NCI-H526 (cell line): ENCODE measurements around the gene ALDH5A1.
"Not testable (repeated sequence)": the region's sequence is repeated elsewhere in the genome, so short reads cannot be mapped to it uniquely, and the experiment has no call there.

Experiments
- DNase-seq, 2 experiments: peaks; one replicate each; lab custom pipeline; 2025; lab: John Stamatoyannopoulos, UW

ALDH5A1 gene

DNA sequence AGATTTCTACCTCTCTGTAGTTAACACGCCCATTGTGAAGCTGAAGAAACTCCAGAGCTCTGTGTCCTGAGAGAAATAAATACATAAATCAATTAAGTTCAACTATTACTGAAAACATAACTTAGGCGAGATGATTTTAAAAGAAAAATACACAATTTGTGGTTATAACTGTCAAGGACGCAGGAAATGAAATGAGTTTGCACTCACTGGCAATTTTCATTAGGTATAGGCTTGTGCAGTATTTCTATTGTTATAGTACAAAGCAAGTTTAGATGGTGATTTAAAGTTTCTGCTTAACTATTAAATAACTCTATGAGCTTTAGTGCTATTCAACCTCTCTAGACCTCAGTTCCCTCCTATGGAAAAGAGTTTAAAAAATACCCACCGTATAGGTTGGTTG, 8.7 kb upstream of the ALDH5A1 start:
- no peak for DNase-seq

DNA sequence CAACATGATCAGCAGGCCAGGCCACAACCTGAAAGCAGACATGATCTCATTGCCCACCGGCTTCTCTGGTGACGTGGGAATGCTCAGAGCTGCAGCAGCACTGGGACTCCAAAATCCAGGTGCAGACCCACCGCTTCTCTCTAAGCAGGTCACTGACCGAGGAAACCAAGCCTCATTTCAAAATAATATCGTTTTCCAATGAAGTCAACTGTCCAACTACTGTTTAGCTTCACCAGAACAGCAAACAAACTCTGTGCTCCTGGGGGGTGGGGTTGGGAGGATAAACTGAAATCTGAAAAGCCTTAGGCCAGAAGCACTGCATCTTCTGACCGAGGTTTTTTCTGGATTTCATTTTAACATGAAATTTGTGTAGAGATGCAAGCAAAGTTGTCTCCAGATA, 5.3 kb upstream of the ALDH5A1 start, which contains the start of gene GPLD1:
Gene GPLD1, minus strand, starts transcription at position 109 of the 400 bp plus-strand sequence. Its CDS starts 67 bp downstream, at position 42.
- DNase-seq, result no peak

DNA sequence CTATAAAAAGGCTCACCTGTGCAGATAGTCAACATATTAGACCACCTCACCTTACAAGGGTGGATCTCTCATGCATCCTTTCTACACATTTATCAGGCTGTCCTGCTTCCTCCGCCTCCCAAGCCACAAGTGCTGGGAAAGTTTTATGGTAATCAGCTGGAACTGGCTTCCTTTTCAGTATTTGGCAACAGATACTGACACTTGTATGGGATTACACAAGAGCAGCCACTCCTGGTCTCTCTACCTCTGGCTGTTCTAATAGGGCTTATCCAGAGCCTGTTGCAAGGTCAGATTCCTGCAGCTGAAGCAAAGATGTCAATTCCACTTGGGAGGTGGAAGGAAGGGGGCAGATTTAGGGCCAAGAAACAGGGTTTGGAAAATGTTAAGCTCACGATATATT, 4.9 kb upstream of the ALDH5A1 start:
- DNase-seq, result no peak

DNA sequence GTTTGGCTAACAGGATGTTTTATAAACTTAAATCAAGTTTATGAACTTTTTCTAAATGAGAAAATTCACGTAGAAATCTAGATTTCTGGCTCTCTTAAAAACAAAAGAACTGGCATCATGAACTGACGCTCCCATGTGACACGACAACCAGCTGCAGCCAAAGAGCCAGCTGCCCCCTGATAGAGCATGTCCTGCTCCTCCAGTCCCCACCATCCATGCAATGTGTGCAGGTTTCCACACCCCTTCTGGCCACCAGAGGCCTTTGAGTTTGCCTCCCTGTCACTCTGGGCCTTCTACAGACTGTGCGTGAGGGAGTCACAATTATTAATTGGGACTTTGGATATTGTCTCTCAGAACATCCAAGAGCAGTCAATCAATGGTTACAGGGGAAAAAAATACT, 3.8 kb upstream of the ALDH5A1 start:
- DNase-seq, result no peak

DNA sequence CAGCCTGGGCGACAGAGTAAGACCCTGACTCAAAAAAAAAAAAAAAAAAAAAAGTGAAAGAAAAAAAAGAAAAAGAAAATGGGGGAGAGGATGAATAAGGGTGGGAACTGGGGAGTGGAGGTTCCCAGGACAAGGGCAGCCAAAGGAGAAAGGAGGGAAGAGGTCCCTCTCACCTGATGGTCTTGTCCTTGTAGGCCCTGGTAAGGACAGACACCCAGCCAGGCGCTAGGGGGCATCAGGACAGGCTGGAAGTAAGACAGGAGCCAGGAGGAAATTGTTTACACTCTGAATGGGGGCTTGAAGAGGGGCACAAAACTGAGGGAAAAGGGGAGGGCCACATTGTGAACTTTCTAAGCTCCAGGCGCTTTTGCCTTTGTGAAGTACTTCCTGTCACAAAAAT, 2.3 kb upstream of the ALDH5A1 start:
- DNase-seq, result peak in 1 of 2 experiments; percentile 17

DNA sequence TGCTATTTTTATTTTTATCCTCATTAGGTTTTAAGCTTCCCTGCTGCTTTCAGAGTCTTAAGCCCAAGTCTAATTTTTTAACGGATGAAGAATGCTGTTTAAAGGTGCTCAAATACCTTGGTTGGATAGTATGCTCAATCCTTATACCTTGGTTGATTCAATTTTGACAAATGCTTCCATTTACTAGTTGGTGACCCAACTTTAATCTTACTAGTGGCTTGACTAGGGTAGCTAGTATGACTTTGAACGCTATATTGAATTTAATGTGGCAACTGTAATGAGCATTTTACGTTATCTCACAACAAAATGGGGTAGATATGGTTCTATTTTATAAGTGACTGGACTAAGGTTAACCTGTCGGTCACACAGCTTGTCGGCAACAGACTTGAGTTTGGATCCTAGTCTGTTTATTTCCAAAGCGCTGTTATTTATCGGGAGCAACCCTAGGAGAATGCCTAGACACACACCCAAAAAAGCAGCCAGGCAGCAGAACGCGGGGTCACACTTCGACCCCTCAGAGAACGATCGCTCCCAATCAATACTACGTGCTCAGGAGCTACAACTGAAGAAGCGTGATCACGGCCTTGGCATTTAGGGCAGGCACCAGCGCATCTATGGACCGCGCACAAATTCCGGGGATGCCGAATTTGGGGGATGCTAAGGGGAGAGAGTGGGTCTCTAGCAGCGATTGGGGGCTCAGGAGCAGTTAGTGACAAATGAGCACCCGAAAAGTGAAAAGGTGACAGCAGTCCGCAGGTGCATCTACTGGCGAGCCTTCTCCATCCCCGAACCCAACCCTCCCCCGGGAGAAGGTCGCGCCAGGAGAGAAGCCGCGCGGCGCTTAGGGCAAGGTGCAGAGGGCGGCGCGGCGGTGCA, 586 bp upstream of the ALDH5A1 start:
- DNase-seq, result peak in 1 of 2 experiments; percentile 33

DNA sequence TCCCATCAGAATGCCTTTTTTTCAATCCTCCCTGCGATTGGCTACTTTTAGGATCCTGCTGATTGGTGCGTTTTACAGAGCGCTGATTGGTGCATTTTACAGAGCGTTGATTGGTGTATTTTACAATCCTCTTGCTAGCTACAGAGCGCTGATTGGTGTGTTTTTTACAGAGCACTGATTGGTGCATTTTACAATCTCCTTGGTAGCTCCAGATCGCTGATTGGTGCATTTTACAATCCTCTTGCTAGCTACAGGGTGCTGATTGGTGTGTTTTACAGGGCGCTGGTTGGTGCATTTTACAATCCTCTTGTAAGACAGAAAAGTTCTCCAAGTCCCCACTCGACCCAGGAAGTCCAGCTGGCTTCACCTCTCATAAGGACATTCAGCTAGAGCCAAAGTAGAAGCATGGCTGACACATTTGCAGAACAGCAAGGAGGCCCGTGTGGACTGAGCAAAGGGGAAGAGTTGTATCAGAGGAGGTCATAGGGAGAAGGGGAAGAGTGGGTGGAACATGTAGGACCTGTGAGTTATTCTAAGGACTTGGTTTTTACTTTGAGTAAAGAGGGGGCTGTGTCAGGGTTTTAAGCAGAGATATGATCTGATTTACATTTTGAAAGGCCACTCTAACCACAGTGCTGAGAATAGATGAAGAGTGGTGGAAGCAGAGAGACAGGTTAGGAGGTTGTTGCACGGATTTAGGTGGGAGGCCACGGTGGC, 2.6 kb downstream of the ALDH5A1 start:
- DNase-seq, result no peak

DNA sequence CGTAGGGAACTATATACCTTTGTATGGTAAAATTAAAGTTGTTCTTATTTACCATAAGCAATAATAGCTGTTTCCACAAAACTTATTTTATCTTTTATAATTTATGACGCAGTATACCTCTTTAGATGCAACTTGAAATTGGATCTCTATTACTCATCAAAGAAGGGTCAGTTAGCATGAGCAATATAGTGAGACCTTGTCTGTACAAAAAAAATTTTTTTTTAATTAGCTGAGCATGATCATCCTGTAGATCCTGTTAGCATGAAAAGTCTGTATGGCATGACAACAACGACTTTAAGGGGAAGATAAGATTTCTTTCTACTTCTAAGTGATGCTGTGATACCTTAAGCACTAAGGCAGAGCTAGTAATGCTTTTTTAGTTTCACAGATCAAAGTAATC, 5.9 kb downstream of the ALDH5A1 start:
- no peak for DNase-seq

DNA sequence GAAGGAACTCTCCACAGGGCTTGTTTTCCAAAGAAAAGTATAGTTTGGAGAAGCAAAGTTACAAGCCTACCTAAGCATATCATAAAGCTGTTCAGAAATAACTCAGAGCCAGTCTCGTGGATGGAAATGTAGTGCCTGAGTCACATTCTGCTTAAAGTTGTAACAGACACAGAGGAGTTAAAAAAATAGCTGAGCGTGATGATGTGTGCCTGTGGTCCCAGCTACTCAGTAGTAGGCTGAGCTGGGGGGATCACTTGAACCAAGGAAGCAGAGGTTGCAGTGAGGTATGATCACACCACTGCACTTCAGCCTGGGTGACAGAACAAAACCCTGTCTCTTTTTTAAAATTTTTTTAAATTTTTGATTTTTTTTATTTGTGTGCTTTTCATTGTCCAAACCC, 6.6 kb downstream of the ALDH5A1 start:
- no peak for DNase-seq

DNA sequence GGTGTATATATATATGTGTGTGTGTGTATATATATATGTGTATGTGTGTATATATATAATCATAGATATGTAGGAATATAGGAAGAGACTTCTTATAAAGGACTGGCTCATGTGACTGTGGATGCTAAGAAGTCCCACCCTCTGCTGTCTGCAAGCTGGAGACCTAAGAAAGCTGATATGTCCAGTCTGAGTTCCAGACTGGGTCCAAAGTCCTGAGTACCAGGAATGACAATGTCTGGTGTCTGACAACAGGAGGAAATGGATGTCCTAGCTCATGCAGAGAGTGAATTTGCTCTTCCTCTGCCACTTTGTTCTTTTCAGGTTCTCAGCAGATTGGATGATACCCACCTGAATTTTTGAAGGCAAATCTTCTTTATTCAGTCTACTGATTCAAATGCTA, 7.1 kb downstream of the ALDH5A1 start:
- DNase-seq, result peak in 1 of 2 experiments; percentile 10

DNA sequence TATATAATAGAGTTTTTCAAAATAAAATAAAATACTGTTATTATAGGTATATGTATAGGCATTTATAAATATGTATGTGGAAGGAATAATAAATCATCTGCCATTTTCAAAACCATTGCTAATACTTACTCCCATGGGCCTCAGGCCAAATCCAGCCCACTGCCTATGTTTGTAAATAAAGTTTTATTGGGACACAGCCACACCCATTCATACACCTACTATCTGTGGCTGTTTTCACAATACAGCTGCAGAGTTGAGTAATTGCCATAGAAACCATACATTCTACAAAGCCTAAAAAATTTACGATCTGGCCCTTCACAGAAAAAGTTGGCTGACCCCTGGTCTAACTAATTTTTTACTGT, 9.5 kb downstream of the ALDH5A1 start:
- no peak for DNase-seq

DNA sequence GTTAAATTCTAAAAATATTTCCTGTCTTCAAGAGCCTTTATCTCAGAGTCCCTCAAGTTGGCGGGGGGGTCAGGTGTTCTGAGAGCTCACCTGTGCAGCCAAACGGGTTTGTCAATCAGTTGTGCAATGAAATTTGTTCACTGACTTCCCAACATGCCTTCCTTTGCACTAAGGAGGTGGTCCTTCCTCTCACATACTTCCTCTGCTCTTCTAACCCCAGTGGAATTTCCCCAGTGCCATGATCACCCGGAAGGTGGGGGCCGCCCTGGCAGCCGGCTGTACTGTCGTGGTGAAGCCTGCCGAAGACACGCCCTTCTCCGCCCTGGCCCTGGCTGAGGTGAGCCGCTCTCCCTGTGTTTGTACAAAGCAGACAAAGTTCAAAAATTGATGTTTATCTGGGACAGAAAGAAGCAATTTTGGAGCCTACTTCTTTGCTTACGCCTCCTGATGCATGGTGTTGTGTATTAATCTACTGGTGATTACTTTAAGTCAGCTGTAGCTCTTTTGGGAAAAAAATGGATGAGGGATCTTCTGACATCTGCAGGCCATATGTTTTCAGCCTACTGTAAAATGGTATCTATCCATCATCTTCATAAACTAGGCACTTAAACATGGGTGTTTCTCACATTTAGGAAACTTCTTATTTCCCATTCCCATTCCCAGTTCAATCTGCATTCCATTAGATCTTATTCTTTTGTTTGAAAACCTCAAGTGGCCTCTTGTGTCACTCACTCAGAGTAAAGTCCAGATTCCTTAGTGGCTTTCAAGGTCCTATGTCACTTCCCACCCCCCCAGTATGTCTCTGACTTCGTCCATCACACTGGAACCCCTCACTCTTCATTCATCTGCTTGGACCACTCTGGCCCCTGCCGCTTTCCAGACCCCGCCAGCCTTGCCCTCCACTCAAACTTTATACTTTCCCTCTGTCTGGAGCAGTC, 10.1 kb downstream of the ALDH5A1 start:
- DNase-seq, result no peak

DNA sequence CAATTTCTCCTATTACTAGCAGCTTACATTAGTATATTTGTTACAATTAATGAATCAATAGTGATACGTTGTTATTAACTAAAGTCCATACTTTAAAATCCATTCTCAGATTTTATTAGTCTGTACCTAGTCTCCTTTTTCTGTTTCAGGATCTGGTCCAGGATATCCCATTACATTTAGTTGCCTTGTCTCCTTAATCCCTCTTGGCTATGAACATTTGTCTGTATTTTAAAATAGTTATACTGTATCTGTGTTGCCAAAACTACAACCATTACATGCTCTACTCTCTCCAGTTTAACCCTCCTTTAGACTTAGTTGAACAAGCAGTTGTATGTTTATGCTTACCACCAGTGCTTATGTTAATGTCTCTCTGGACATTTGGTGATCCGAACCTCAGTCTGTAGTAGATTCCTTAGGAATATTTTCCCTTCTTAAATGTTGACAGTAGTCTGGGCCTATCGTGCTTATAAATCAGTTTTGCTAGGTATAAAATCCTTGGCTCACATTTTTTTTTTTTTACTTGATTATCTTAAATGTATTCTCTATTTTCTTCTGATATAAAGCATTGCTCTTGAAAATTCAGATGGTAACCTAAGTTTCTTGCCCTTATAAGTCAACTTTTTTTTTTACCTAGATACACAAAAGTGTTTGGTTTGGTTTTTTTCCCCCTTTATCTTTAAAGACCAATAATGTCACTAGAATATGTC, 12.2 kb downstream of the ALDH5A1 start:
- DNase-seq, result no peak

DNA sequence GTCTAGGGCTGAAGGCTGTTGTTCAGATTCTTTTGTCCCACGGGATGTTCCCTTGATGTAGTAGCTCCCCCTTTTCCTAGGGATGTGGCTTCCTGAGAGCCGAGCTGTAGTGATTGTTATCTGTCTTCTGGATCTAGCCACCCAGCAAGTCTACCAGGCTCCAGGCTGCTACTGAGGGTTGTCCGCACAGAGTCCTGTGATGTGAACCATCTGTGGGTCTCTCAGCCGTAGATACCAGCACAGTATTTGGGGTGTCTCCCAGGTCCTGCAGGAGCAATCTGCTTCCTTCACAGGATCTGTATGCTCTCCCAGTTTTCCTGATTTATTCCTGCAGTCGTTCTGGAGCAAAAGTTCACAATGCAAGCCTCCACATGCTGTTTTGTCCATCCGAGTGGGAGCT, 17.2 kb downstream of the ALDH5A1 start:
- DNase-seq, result not testable (repeated sequence)

DNA sequence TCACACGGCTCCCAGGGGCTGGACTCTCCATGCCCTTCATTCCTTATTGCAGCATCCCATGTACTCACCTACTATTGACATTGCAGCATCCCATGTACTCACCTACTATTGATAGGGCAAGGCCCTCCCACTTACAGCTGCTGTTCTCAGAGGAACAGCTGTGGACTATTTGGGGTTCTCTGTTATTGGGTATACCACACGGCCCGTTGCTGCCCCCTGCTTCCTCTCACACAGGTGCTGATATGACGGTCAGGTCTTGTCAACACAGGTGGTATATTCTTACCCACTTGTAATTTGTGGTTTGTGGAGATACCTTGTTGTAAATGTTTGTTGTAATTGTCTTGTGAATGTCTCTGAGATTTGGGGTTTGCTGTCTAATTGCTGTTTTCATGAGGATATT, 18.8 kb downstream of the ALDH5A1 start:
- DNase-seq, result no peak

DNA sequence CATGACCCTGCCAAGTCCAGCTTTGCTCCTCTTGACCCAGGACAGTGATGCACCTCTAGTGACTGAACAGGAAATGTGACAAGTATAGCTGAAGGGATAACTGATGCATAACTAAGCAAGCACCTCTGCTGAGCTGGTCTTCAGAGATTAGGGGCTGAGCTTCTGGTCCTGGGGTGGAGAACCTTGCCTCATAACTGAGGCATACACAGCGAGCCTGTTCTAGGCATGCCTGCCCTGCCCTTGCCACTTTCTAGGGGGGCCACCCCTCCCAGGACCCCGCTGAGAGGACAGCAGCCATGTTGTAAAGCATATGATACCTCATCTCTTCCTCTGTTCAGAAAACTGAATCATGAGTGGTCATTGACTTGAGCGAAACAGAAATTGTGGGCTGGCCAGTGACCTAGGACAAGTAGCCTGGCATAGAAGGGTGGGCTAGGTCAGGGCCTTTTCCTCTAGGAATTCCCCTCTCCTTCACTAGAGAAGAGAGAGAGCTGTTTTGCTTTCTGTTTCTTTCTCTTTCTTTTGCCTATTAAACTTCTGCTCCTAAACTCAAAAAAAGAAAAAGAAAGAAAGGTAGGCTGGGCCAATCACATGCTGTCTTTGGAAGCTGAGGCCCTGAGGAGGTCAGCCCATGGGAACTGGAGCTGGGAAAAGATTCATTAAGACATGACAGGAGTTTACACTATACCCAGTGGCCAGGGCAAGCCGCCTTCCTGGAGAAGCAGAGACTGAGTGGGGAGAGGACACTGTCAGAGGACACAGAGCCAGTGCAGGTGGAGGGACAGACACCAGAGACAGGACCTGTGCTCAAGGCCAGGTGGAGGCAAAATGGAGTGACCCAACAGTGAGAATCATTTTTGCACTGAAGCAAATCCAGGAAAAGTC, 23.1 kb downstream of the ALDH5A1 start:
- no peak for DNase-seq

DNA sequence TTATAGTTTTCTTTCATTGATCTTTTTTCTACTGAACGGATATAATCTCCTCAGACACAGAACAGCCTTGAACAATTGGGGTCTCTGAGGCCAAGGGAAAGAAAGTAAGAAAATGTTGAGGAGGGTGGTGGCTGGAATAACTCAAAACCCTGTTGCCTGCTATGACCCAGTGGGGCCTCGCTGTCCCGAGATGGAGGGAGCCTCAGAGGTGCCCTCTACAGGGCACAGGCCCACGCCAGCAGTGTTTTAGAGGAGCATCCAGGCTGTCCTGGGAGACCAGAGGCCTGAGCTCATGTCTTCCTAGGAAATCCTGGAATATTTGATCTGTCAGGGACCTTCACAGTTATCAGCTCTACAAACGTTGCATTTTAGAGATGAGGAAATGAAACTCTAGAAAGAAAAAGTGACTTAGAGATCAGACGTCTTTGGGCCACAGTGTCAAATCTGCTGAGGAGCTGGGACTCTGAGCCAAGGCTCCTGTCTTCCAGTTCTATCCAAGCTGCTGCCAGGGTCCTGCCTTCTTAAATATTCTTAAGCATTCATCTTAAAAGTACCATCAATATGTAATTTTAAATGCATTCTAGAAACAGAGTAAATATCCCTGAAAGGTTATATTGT, 26.3 kb downstream of the ALDH5A1 start:
- DNase-seq, result peak in 1 of 2 experiments; percentile 49

DNA sequence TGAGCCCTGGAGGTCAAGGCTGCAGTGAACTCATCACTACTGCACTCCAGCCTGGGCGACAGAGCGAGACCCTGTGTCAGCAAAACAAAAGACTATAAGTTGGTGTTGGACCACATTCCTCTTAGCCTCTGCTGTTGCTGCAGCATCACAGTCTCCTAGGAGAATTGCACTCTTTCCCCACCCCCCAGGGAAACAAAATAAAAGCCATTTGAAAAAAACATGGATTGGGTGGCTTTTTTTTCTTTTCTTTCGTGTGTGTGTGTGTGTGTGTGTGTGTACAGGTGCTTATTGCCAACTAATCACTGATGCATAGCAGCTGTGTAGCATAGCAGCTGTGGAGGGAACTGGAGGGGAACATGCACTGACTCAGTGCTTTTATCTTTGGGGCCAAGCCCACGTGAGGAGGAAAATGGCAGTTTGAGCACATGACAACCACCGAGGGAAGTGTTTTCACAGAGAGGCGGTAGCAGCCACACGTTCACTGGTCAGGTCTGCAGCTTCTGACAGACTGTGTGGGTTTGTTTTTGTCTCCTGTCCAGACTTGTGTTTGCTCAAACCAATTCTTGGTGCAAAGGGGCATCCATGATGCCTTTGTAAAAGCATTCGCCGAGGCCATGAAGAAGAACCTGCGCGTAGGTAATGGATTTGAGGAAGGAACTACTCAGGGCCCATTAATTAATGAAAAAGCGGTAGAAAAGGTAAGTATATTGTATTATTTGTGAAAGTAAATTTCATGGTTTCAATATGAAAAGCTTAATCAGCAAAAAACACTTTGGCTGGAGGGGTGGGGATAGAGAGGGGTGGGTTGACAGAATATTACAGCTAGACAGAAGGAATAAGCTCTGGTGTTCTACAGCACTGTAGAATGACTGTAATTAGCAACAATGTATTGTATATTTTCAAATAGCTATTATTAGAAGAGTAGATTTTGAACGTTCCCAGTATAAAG, 27.7 kb downstream of the ALDH5A1 start:
- DNase-seq, result peak in 1 of 2 experiments; percentile 38

DNA sequence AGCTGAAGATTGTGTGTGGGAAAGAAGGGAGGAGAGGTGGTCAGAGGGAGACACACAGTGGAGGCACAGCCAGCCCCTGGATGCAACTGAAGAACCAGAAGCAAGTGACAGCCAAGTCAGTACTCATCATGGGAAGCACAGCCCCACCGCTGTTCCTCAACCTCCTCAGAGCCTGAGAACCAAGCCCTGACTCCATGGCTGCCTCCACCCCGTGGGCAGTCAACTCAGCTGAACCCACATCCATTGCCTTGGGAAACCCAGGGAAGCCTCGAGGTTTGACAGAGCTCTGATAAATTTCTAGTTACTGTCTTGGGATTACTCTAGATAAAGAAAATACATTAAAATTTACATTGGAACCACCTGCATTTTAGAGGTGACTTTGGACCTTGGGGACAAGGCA, 29.6 kb downstream of the ALDH5A1 start:
- no peak for DNase-seq
